Urinary bladder (tissue), 4 donors: ENCODE measurements around the gene PVR. TPM values are rescaled to one million over a fixed set of nuclear protein-coding genes. Genes with fewer than 3 reads are reported as not detected.

Experiments used
- DNase-seq: peaks from one replicate; pipeline ENCODE4 v3.0.0-alpha.2; 2015; ENCODE audit errors: extremely low spot score
- H3K27ac ChIP-seq: one replicate; pipeline ENCODE4 v1.5.1; 2013; ENCODE audit warnings: low read depth, mild to moderate bottlenecking, moderate library complexity
- H3K36me3 ChIP-seq: one replicate; pipeline ENCODE4 v1.6.1; 2013; ENCODE audit warnings: mild to moderate bottlenecking, moderate library complexity; ENCODE audit not compliant: insufficient read depth
- H3K4me1 ChIP-seq: one replicate; pipeline ENCODE4 v1.6.1; 2013; ENCODE audit warnings: mild to moderate bottlenecking, moderate library complexity; ENCODE audit not compliant: insufficient read depth
- H3K4me3 ChIP-seq: one replicate; pipeline ENCODE4 v1.5.1; 2013; ENCODE audit warnings: low read depth, low read length
- WGBS: extraction: QIAGEN DNeasy Blood & Tissue Kit; methylation state at CpG from one replicate; pipeline ENCODE4 v1.1.7; 2013; 5-methylcytosine and 5-hydroxymethylcytosine counted together
- polyA plus RNA-seq: library from polyadenylated mRNA; stranded (reverse); fragments of 200-250 nt; gene quantifications from one replicate; pipeline ENCODE4 v1.2.3, GENCODE V29; 2013
- total RNA-seq: library from RNA; depleted of rRNA; stranded (reverse); fragments of >200 nt; gene quantifications from one replicate; pipeline ENCODE4 v1.2.3, GENCODE V29; 2014
- donor health status: healthy with polysubstance abuse.
- donor health status: healthy.

Gene PVR
- total RNA-seq (21.3 TPM), polyA plus RNA-seq (19.3 TPM)

DNA sequence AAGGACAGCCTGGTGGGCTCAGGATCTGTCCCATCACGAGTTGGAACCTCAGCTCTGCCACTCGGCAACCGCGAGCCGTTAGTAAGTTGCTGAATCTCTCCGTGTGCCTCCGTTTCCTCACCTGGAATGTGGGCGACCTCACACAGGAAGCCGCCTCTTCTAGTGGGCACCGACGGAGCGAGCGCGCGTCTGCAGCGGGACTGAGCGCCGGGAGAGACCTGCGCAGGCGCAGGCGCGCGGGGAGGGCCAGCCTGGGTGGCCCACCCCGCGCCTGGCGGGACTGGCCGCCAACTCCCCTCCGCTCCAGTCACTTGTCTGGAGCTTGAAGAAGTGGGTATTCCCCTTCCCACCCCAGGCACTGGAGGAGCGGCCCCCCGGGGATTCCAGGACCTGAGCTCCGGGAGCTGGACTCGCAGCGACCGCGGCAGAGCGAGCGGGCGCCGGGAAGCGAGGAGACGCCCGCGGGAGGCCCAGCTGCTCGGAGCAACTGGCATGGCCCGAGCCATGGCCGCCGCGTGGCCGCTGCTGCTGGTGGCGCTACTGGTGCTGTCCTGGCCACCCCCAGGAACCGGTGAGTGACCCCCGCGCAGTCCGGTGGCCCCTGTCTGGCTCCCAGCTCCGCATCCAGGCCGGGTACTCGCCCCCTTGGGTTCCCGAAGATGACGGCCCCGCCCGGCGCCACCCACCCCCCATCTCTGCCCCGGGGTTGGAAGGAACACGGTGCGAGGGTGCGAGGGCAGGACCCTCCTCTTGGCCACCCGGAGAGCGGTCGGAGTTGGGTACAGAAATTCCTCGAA lies at the start of gene PVR:
Gene PVR, plus strand, starts transcription at position 306 of the 797 bp plus-strand sequence. Its CDS starts 187 bp downstream, at position 493.
- no peak for DNase-seq

GRCh38 chr19:44596428-44597130 lies 47.1 kb upstream of the PVR start:
- 76% methylated on average over 10 of the region's 10 CpGs for WGBS
- no peak for DNase-seq
- Histone ChIP-seq H3K4me1 (no peaks in the 10 kb centered on the region), H3K27ac (no peak overlapping the region), H3K36me3 (no peaks in the 10 kb centered on the region), H3K4me3 (no peak overlapping the region)

More for the DNA sequence above, at the start of gene PVR:
- H3K36me3 ChIP-seq = no peaks in the 10 kb centered on the region
- H3K27ac ChIP-seq = peak within 1 kb of the TSS; percentile 38
- WGBS = under 1% methylated on average over 70 of the region's 70 CpGs
- no peaks in the 10 kb centered on the region for H3K4me1 ChIP-seq
- H3K4me3 ChIP-seq = peak within 1 kb of the TSS; percentile 76

DNA sequence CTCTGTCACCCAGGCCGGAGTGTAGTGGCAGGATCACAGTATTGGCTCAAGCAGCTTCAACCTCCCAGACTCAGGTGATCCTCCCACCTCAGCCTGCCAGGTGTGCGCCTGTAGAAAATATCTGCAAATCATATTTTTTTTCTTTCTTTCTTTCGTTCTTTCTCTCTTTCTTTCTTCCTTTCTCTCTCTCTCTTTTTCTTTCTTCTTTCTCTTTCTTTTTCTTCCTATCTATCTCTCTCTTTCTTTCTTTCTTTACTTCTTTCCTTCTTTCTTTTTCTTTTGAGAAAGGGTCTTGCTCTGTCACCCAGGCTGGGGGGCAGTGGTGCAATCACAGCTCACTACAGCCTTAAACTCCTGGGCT lies 46.6 kb upstream of the PVR start:
- no peak overlapping the region for H3K4me3 ChIP-seq
- no peak for DNase-seq
- H3K36me3 ChIP-seq = no peaks in the 10 kb centered on the region
- no peaks in the 10 kb centered on the region for H3K4me1 ChIP-seq
- H3K27ac ChIP-seq = no peak overlapping the region
- 81% methylated on average over 3 of the region's 3 CpGs for WGBS

DNA sequence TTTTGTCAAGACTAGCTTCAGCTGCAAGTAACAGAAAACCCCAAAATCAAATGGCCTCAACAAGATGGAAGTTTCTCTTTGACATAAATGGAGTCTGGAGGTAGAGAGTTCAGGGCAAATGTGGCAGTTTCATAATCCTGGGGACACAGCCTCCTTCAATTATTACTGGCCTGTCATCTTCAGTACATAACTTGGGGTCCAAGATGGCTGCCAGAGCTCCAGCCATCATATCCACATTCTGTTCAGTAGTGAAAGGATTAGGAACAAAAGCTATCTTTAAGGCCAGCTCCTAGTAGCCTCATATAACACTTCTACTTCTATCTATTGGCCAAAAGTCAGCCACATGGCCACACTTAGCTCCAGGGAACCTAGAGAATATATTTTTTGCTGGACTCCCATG lies 45.4 kb upstream of the PVR start:
- Histone ChIP-seq H3K36me3 (no peaks in the 10 kb centered on the region), H3K4me3 (no peak overlapping the region), H3K4me1 (no peaks in the 10 kb centered on the region), H3K27ac (no peak overlapping the region)
- no peak for DNase-seq

GRCh38 chr19:44598880-44599279 lies 44.8 kb upstream of the PVR start:
- DNase-seq = no peak
- Histone ChIP-seq H3K27ac (no peak overlapping the region), H3K4me1 (no peaks in the 10 kb centered on the region), H3K4me3 (no peak overlapping the region), H3K36me3 (no peaks in the 10 kb centered on the region)
- 76% methylated on average over 3 of the region's 3 CpGs for WGBS

- 57% methylated on average over 4 of the region's 4 CpGs for WGBS
- no peak overlapping the region for H3K4me3 ChIP-seq
- H3K36me3 ChIP-seq = no peaks in the 10 kb centered on the region
- no peaks in the 10 kb centered on the region for H3K4me1 ChIP-seq
- H3K27ac ChIP-seq = no peak overlapping the region
- no peak for DNase-seq
These were observed 43.2 kb upstream of the PVR start for GRCh38 chr19:44600466-44600865.

DNA sequence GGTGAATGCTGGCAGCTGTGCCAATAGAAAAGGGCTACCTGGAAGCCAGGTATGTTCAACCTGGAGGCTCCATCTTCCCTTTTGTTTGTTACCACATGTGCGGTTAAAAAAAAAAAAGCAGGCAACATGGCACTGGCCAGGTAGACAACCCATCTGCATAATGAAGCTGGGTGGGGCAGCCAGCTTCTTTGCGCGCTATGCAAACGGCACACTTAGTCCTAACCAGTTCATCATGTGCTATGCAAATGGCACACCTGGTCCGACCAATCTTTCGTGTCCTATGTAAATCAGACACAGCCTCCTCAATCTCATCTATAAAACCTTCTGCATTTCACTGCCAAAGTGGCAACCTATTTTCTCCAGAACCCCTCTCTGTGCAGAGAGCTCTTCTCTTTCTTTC lies 41.6 kb upstream of the PVR start:
- Histone ChIP-seq H3K4me1 (no peaks in the 10 kb centered on the region), H3K4me3 (no peak overlapping the region), H3K36me3 (no peaks in the 10 kb centered on the region), H3K27ac (no peak overlapping the region)
- 74% methylated on average over 6 of the region's 6 CpGs for WGBS
- DNase-seq = no peak

GRCh38 chr19:44603201-44603945 lies 40.3 kb upstream of the PVR start:
- WGBS = 67% methylated on average over 8 of the region's 8 CpGs
- no peaks in the 10 kb centered on the region for H3K36me3 ChIP-seq
- H3K4me1 ChIP-seq = no peaks in the 10 kb centered on the region
- no peak overlapping the region for H3K4me3 ChIP-seq
- no peak for DNase-seq
- H3K27ac ChIP-seq = no peak overlapping the region

- Histone ChIP-seq H3K4me1 (no peaks in the 10 kb centered on the region), H3K4me3 (no peak overlapping the region), H3K36me3 (no peaks in the 10 kb centered on the region), H3K27ac (no peak overlapping the region)
- no peak for DNase-seq
- 47% methylated on average over 6 of the region's 6 CpGs for WGBS
These were observed 39.5 kb upstream of the PVR start for GRCh38 chr19:44604241-44604640.

- 68% methylated on average over 1 of the region's 1 CpG for WGBS
- no peak overlapping the region for H3K27ac ChIP-seq
- H3K4me1 ChIP-seq = no peaks in the 10 kb centered on the region
- no peaks in the 10 kb centered on the region for H3K36me3 ChIP-seq
- no peak for DNase-seq
- no peak overlapping the region for H3K4me3 ChIP-seq
These were observed 38.2 kb upstream of the PVR start for GRCh38 chr19:44605547-44605946.

GRCh38 chr19:44607049-44607448 lies 36.7 kb upstream of the PVR start:
- 45% methylated on average over 2 of the region's 2 CpGs for WGBS
- DNase-seq = no peak
- H3K36me3 ChIP-seq = no peaks in the 10 kb centered on the region
- no peaks in the 10 kb centered on the region for H3K4me1 ChIP-seq
- H3K27ac ChIP-seq = no peak overlapping the region
- H3K4me3 ChIP-seq = no peak overlapping the region

- 71% methylated on average over 3 of the region's 3 CpGs for WGBS
- no peak overlapping the region for H3K27ac ChIP-seq
- no peaks in the 10 kb centered on the region for H3K36me3 ChIP-seq
- H3K4me1 ChIP-seq = no peaks in the 10 kb centered on the region
- no peak overlapping the region for H3K4me3 ChIP-seq
- DNase-seq = no peak
These were observed 35.8 kb upstream of the PVR start for GRCh38 chr19:44607917-44608316.

DNA sequence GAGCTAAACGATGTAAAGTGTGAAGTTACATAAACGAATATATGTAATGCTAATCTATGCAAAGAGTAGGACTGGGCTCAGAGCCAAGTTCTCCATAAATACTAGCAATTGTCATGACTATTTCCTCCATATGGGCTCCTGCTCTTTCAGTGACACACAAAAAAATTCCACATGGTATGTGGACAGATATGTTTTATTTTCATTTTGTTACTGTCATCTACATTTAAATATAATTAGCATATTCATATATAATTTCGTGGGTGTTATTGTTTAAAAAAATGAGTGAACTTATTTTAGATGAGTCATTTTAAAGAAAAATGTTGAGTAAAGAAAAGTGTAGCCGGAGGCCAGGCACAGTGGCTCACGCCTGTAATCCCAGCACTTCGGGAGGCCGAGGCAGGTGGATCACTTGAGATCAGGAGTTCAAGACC lies 35.3 kb upstream of the PVR start:
- DNase-seq = no peak
- Histone ChIP-seq H3K27ac (no peak overlapping the region), H3K36me3 (no peaks in the 10 kb centered on the region), H3K4me1 (no peaks in the 10 kb centered on the region), H3K4me3 (no peak overlapping the region)
- WGBS = 44% methylated on average over 7 of the region's 7 CpGs

- H3K27ac ChIP-seq = no peak overlapping the region
- no peaks in the 10 kb centered on the region for H3K4me1 ChIP-seq
- 81% methylated on average over 5 of the region's 5 CpGs for WGBS
These were observed 34.5 kb upstream of the PVR start for GRCh38 chr19:44609219-44609618.

More at GRCh38 chr19:44609219-44609618, 34.5 kb upstream of the PVR start:
- H3K4me3 ChIP-seq = no peak overlapping the region
- H3K36me3 ChIP-seq = no peaks in the 10 kb centered on the region
- DNase-seq = no peak
